ENCODE data around the gene HSD17B3. TPM values are rescaled to one million over a fixed set of nuclear protein-coding genes. Genes with fewer than 3 reads are reported as not detected.

The HSD17B3 gene
- polyA plus RNA-seq, 1 donor from 2014 or later, result not detected

Small RNAs within 50 kb of the gene (small RNA-seq; reads per million reads assigned to genes)
- 0 reads per million in 3 experiments for gene RNU6-1160P

Other genes starting within 250 kb of the HSD17B3 start
- 0.07 and 1.6 TPM in 2 replicates for gene SLC35D2, start 81.5 kb upstream of the HSD17B3 start, polyA plus RNA-seq
- 1.7 and 2.0 TPM in 2 replicates for gene ZNF367, start 116.2 kb upstream of the HSD17B3 start, polyA plus RNA-seq
- 13.9 and 14.7 TPM in 2 replicates for gene HABP4, start 148.0 kb upstream of the HSD17B3 start, polyA plus RNA-seq